ENCODE data around the gene GPD1. TPM values are rescaled to one million over a fixed set of nuclear protein-coding genes. Genes with fewer than 3 reads are reported as not detected.

The GPD1 gene
- total RNA-seq, 1 donor, result 0.36 TPM

DNA sequence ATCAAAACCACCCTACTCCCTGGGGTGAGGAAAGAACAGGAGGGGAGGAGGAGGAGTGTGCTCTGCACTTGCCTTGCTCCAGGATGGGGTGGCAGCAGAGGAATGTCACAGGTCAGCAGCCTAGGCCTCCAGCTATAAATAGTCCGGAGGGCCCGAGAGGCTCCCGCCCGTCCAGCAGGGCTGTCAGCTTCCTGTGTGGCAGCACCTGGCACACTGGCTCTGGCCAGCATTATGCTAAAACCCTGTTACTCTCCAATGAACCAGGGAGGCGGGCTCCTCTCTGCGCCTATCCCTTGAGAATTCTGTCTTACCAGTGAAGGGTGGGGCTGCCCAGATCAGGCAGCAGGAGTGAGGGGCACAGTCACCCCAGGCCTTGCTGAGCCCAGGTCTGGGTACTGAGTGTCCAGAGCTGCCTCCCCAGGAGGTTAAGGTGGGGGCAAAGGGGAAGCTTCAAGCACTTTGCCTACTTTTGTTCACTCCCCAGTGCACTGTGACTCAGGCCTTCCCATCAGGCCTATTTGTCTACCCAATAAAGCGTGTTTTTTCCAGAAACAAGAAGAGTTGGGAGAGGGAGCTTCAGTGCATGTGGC is 7.0 kb downstream of the GPD1 start:
- DNase-seq (ENCODE audit: low read depth), result peak; percentile 31
- TF ChIP-seq, protein P1, sequence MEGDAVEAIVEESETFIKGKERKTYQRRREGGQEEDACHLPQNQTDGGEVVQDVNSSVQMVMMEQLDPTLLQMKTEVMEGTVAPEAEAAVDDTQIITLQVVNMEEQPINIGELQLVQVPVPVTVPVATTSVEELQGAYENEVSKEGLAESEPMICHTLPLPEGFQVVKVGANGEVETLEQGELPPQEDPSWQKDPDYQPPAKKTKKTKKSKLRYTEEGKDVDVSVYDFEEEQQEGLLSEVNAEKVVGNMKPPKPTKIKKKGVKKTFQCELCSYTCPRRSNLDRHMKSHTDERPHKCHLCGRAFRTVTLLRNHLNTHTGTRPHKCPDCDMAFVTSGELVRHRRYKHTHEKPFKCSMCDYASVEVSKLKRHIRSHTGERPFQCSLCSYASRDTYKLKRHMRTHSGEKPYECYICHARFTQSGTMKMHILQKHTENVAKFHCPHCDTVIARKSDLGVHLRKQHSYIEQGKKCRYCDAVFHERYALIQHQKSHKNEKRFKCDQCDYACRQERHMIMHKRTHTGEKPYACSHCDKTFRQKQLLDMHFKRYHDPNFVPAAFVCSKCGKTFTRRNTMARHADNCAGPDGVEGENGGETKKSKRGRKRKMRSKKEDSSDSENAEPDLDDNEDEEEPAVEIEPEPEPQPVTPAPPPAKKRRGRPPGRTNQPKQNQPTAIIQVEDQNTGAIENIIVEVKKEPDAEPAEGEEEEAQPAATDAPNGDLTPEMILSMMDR (IDR thresholded peaks at IDR 0.05; ENCODE audit: insufficient read depth, low read length), result no peak
- no peak overlapping the region for H3K4me3 ChIP-seq (ENCODE audit: low read depth, low read length)

DNA sequence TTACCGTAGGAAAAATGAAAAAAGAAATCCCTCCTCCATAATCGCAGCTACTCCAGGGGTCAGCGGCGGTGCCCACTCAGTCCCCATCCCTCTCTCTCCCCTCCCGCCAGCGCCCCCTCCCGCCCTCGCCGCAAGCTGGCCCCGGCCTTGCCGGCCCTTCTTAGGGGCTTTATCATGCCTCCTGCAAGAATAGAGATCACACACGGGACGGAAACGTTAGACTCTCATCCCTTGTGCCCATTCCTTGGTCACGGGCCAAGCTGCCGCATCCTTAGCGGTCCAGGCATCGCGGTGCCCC is 7.5 kb downstream of the GPD1 start:
- peak overlapping the region; percentile 53 for H3K4me3 ChIP-seq (ENCODE audit: low read depth, low read length)
- TF ChIP-seq, protein P1 (IDR thresholded peaks at IDR 0.05; ENCODE audit: insufficient read depth, low read length), result no peak

DNA sequence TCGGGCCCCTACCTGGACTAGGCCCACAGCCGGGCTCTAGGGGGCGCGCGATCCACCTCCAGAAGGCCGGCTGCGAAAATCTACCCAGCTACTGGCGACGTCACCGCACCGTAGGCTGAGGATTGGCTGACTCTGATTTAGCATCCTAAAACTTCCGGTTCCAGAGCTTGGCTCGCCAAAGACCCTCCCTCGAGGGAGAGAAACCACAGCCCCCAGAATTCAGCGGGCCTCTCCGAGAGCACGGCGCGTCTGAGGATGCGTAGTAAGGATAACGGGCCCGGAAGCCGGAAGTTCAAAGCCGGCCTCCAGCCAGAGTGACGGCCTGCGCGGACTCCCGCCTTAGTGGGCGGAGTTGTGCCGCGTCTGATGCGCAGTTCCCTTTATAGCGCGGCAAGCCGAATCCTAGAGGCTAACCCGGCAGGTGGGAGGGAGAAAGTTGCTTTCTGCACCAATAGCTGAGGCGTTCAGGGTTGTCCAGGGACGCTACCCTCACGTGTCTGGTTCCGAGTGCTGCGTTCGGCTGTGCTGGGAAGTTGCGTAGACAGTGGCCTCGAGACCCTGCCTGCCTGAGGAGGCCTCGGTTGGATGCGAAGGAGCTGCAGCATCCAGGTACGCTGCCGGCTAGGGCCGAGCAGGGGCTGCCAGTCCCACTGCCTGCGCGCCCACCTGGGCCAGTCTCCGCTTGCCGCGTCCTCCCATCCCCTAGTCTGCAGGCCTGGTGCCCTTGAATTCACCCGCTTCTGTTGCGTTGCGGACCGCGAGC is 8.1 kb downstream of the GPD1 start, which contains the start of gene COX14:
TSS of gene COX14 (plus strand) at position 544 of the 763 bp plus-strand sequence. CDS start 7,808 bp downstream, outside the sequence.
- peak; percentile 100 for DNase-seq (ENCODE audit: low read depth)
- TF ChIP-seq, protein P1 (IDR thresholded peaks at IDR 0.05; ENCODE audit: insufficient read depth, low read length), result peak; percentile 90

More for the DNA sequence above, 7.5 kb downstream of the GPD1 start:
- DNase-seq (ENCODE audit: low read depth), result no peak

DNA sequence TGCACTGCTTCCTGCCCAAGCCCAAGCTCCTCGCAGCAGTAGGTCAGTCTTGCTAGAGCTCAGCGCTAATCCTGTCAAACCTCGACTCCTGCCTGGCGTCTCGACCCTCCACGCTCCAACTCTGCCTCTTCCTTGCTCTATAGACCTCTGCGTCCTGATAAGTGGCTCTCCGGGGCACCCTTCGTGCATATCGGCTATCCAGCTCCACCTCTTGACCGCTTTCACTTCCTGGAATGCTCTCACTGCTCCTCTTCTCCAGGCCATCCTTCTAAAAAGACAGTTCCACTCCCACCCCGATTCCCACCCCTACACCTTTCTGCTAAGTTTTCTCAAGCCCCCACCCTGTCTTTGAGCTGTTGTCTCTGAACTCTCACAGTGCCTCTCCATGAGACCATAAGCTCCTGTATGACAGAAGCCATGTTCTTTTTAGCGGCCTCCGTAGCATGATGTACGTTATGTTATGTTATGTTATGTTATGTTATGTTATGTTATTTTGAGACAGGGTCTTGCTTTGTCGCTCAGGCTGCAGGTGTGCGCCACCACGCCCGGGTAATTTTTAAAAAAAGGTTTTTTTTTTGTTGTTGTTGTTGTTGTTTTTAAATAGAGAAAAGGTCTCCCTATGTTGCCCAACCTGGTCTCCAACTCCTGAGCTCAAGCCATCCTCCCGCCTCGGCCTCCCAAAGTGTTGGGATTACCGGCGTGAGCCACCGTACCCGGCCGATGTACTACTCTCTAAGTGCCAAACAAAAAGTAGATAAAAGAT is 8.8 kb downstream of the GPD1 start:
- TF ChIP-seq, protein P1 (IDR thresholded peaks at IDR 0.05; ENCODE audit: insufficient read depth, low read length), result no peak
- peak overlapping the region; percentile 100 for H3K4me3 ChIP-seq (ENCODE audit: low read depth, low read length)
- no peak for DNase-seq (ENCODE audit: low read depth)

More for the DNA sequence above, 8.1 kb downstream of the GPD1 start, which contains the start of gene COX14:
- H3K4me3 ChIP-seq (ENCODE audit: low read depth, low read length), result peak within 1 kb of the TSS; percentile 100

DNA sequence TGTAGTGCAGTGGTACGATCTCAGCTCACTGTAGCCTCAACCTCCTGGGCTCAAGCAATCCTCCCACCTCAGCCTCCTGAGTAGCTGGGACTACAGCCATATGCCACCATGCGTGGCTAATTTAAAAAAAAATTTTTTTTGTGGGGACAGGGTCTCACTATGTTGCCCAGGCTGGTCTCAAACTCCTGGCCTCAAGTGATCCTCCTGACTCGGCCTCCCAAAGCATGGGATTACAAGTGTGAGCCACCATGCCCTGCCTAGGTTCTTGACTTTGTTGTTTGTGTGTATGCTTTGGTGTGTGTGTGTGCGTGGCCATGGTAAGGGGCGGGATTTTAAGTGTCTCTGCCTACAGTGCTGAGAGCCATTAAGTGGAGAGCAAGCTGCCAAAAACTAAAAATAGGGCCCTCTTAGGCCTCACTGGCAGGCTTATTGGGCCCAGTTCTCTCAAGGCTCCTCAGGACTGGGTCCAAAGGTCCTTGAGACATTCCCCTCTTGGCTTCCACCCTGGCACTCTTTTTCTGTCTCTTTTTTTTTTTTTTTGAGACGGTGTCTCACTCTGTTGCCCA is 13.3 kb downstream of the GPD1 start:
- TF ChIP-seq, protein P1 (IDR thresholded peaks at IDR 0.05; ENCODE audit: insufficient read depth, low read length), result no peak
- DNase-seq (ENCODE audit: low read depth), result no peak
- H3K4me3 ChIP-seq (ENCODE audit: low read depth, low read length), result no peak overlapping the region

DNA sequence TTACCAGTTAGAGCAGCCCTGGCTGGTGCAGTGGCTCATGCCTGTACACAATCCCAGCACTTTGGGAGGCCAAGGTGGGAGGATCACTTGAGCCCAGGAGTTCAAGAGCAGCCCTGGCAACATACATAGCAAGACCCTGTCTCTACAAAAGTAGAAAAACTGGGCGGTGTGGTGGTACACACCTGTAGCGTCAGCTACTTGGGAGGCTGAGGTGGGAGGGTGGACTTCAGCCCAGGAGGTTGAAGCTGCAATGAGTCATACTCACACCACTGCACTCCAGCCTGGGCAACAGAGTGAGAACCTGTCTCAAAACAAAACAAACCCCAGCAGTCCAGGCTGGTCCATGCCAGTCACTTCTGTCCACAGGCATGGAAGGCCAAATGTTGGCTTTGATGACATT is 15.6 kb downstream of the GPD1 start:
- no peak overlapping the region for H3K4me3 ChIP-seq (ENCODE audit: low read depth, low read length)
- DNase-seq (ENCODE audit: low read depth), result no peak
- TF ChIP-seq, protein P1 (IDR thresholded peaks at IDR 0.05; ENCODE audit: insufficient read depth, low read length), result no peak

Data from fibroblast of the aortic adventitia (primary cell).